Dedifferentiated amniotic fluid mesenchymal stem cell (primary cell): ENCODE data around the gene ALK.

ENCODE experiments used
- DNase-seq: peaks from one replicate; pipeline ENCODE4 v3.0.0-alpha.2; 2016; ENCODE audit errors: extremely low spot score

ALK gene

GRCh38 chr2:29368659-29369040, 552.7 kb downstream of the ALK start:
- no peak for DNase-seq

GRCh38 chr2:29367986-29368658, 553.3 kb downstream of the ALK start:
- no peak for DNase-seq

GRCh38 chr2:29363111-29363510, 558.3 kb downstream of the ALK start:
- no peak for DNase-seq

- DNase-seq: no peak
These were observed 560.2 kb downstream of the ALK start for GRCh38 chr2:29361231-29361630.

GRCh38 chr2:29360016-29360784, 561.2 kb downstream of the ALK start:
- DNase-seq: no peak

- no peak for DNase-seq
These were observed 567.9 kb downstream of the ALK start for GRCh38 chr2:29353403-29353991.

- no peak for DNase-seq
These were observed 569.3 kb downstream of the ALK start for GRCh38 chr2:29351916-29352591.

- DNase-seq: no peak
These were observed 570.1 kb downstream of the ALK start for GRCh38 chr2:29351248-29351647.

- no peak for DNase-seq
These were observed 571.9 kb downstream of the ALK start for GRCh38 chr2:29349316-29350030.

GRCh38 chr2:29347774-29348461, 573.5 kb downstream of the ALK start:
- no peak for DNase-seq

GRCh38 chr2:29345236-29345635, 576.1 kb downstream of the ALK start:
- DNase-seq: no peak

GRCh38 chr2:29343830-29344229, 577.6 kb downstream of the ALK start:
- DNase-seq: no peak

- DNase-seq: no peak
These were observed 584.8 kb downstream of the ALK start for GRCh38 chr2:29336341-29337241.

GRCh38 chr2:29335396-29335795, 586.0 kb downstream of the ALK start:
- DNase-seq: no peak

GRCh38 chr2:29334706-29335105, 586.7 kb downstream of the ALK start:
- DNase-seq: no peak

- no peak for DNase-seq
These were observed 588.8 kb downstream of the ALK start for GRCh38 chr2:29332540-29332939.

- no peak for DNase-seq
These were observed 591.5 kb downstream of the ALK start for GRCh38 chr2:29329899-29330298.

- DNase-seq: no peak
These were observed 594.5 kb downstream of the ALK start for GRCh38 chr2:29326926-29327325.

- no peak for DNase-seq
These were observed 595.8 kb downstream of the ALK start for GRCh38 chr2:29325544-29325943.

- DNase-seq: no peak
These were observed 597.4 kb downstream of the ALK start for GRCh38 chr2:29323961-29324360.
